ENCODE measurements around the gene CASZ1. TPM values are rescaled to one million over a fixed set of nuclear protein-coding genes. Genes with fewer than 3 reads are reported as not detected.

Gene CASZ1
- total RNA-seq, 1 donor from 2014 or later = 3.4 TPM

DNA sequence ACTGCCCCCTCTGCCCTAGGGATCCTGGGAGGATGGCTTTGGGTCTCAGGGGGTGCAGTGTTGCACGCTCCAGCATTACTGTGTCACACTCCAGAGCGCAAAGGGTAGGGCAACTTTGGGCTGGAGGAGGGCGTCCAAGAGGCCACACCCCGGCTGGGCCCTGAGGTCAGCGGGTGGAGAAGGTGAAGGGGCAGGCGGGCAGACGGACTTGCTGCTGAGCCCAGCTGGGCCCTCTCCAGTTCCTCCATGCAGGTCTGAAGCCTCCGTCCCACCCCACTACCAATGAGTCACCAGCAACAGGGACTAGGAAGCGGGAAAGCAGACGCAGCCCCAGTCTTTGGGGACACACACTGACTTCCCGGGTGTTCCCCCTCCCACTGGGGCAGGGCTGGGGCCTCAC, 116.0 kb downstream of the CASZ1 start:
- TF ChIP-seq, protein P1, sequence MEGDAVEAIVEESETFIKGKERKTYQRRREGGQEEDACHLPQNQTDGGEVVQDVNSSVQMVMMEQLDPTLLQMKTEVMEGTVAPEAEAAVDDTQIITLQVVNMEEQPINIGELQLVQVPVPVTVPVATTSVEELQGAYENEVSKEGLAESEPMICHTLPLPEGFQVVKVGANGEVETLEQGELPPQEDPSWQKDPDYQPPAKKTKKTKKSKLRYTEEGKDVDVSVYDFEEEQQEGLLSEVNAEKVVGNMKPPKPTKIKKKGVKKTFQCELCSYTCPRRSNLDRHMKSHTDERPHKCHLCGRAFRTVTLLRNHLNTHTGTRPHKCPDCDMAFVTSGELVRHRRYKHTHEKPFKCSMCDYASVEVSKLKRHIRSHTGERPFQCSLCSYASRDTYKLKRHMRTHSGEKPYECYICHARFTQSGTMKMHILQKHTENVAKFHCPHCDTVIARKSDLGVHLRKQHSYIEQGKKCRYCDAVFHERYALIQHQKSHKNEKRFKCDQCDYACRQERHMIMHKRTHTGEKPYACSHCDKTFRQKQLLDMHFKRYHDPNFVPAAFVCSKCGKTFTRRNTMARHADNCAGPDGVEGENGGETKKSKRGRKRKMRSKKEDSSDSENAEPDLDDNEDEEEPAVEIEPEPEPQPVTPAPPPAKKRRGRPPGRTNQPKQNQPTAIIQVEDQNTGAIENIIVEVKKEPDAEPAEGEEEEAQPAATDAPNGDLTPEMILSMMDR (IDR thresholded peaks at IDR 0.05) = no peak
- no peak for TF ChIP-seq EZH2phosphoT487 (IDR thresholded peaks at IDR 0.05)
- no peak for TF ChIP-seq EZH2 (IDR thresholded peaks at IDR 0.05)
- Histone ChIP-seq H3K36me3 (no peaks in the 10 kb centered on the region), H3K9ac (no peak overlapping the region), H3K4me2 (no peak overlapping the region), H3K79me2 (ENCODE audit: low read depth) (no peaks in the 10 kb centered on the region), H3K4me1 (peaks cover 85% of the 10 kb centered on the region), H3K27me3 (no peaks in the 10 kb centered on the region), H4K20me1 (ENCODE audit: low read depth) (peaks cover 34% of the 10 kb centered on the region), H3K4me3 (no peak overlapping the region), H3K27ac (no peak overlapping the region), H3K9me3 (ENCODE audit: low read depth) (no peaks in the 10 kb centered on the region), H3F3A (ENCODE audit: low read depth) (peaks cover 43% of the 10 kb centered on the region), H2AFZ (replicated peaks) (no peak overlapping the region)
- peaks cover 89% of the 10 kb centered on the region for H3K4me1 Mint-ChIP-seq
- no peaks in the 10 kb centered on the region for H3K36me3 Mint-ChIP-seq
- no peak overlapping the region for H3K27ac Mint-ChIP-seq
- peaks cover 12% of the 10 kb centered on the region for H3K27me3 Mint-ChIP-seq (ENCODE audit: insufficient read depth, low read depth)
- no peak overlapping the region for H3K4me3 Mint-ChIP-seq
- DNase-seq (ENCODE audit: low spot score) = no peak
- H3K9me3 Mint-ChIP-seq = no peaks in the 10 kb centered on the region

DNA sequence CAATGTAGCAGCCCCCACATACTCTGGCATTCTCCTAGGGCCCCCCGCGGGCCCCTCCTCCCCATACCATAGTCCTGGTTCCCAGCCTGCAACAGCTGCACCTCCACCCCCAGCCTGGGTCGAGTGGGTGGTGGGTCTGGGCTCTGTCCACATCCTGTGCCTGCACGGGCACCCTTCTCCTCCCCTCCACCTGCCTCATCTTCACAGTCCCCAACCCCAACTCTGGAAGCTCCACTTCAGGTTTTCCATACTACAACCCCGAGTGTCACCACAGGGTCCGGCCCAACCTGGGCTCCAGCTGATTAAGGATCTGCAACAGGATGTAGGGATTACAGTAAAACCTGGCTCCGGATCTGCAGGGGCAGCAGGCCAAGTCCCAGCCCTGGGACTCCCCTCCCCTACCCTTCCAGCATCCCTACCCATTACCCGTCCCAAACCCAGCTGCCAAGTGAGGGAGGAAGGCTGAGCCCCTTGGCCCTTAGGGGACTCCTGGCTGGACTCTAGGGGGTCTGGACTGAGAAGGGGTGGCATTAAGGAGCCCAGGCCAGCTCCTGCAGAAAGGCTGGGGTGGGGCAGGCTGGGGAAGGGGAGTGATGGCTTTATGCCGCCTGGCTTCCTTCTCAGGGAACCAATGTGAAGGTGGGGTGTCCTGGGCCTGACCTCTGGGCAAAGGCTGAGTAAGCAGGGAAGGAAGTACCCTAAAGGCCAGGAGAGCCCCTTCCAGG, 116.8 kb downstream of the CASZ1 start:
- H3K9me3 Mint-ChIP-seq = no peaks in the 10 kb centered on the region
- Histone ChIP-seq H3K9me3 (ENCODE audit: low read depth) (no peaks in the 10 kb centered on the region), H3K4me2 (peak overlapping the region; percentile 63), H3F3A (ENCODE audit: low read depth) (peaks cover 43% of the 10 kb centered on the region), H3K79me2 (ENCODE audit: low read depth) (no peaks in the 10 kb centered on the region), H2AFZ (replicated peaks) (no peak overlapping the region), H4K20me1 (ENCODE audit: low read depth) (peaks cover 33% of the 10 kb centered on the region), H3K4me1 (peaks cover 81% of the 10 kb centered on the region), H3K4me3 (no peak overlapping the region), H3K27me3 (no peaks in the 10 kb centered on the region), H3K9ac (no peak overlapping the region), H3K27ac (no peak overlapping the region), H3K36me3 (no peaks in the 10 kb centered on the region)
- no peaks in the 10 kb centered on the region for H3K36me3 Mint-ChIP-seq
- H3K4me3 Mint-ChIP-seq = peak overlapping the region; percentile 77
- TF ChIP-seq EZH2phosphoT487 (IDR thresholded peaks at IDR 0.05) (no peak), EZH2 (IDR thresholded peaks at IDR 0.05) (no peak)
- TF ChIP-seq, protein P1 (IDR thresholded peaks at IDR 0.05) = no peak
- H3K27ac Mint-ChIP-seq = peak overlapping the region; percentile 95
- peaks cover 85% of the 10 kb centered on the region for H3K4me1 Mint-ChIP-seq
- H3K27me3 Mint-ChIP-seq (ENCODE audit: insufficient read depth, low read depth) = peaks cover 11% of the 10 kb centered on the region
- DNase-seq (ENCODE audit: low spot score) = peak; percentile 92

DNA sequence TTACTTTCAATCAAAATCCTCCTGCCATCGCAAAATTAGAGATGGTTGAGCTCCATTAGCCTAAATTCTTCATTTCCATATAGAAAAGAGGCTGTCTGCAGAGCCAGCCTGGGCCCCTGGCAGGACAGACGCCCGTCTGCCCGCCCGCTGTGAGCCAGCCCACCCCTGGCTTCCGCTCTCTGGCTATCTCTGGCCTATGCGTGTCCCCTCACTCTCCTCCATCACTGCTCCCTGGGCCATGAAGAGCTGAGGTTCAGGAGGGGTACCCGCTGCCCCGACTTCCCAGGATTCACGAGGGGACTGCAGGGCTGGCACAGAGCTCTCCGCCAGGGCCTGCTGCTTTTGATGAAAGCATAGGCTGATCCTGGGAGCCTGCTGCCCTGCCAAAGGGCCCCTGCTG, 117.6 kb downstream of the CASZ1 start:
- H3K4me1 Mint-ChIP-seq = peaks cover 77% of the 10 kb centered on the region
- peaks cover 10% of the 10 kb centered on the region for H3K27me3 Mint-ChIP-seq (ENCODE audit: insufficient read depth, low read depth)
- H3K4me3 Mint-ChIP-seq = peak overlapping the region; percentile 15
- Histone ChIP-seq H2AFZ (replicated peaks) (no peak overlapping the region), H3K36me3 (no peaks in the 10 kb centered on the region), H3K4me1 (peaks cover 74% of the 10 kb centered on the region), H4K20me1 (ENCODE audit: low read depth) (peaks cover 33% of the 10 kb centered on the region), H3K27me3 (no peaks in the 10 kb centered on the region), H3F3A (ENCODE audit: low read depth) (peaks cover 43% of the 10 kb centered on the region), H3K9me3 (ENCODE audit: low read depth) (no peaks in the 10 kb centered on the region), H3K27ac (no peak overlapping the region), H3K79me2 (ENCODE audit: low read depth) (no peaks in the 10 kb centered on the region), H3K9ac (no peak overlapping the region), H3K4me3 (no peak overlapping the region), H3K4me2 (peak overlapping the region; percentile 63)
- TF ChIP-seq, protein P1 (IDR thresholded peaks at IDR 0.05) = no peak
- no peak for TF ChIP-seq EZH2phosphoT487 (IDR thresholded peaks at IDR 0.05)
- TF ChIP-seq EZH2 (IDR thresholded peaks at IDR 0.05) = no peak
- H3K27ac Mint-ChIP-seq = no peak overlapping the region
- no peak for DNase-seq (ENCODE audit: low spot score)
- H3K36me3 Mint-ChIP-seq = no peaks in the 10 kb centered on the region
- H3K9me3 Mint-ChIP-seq = no peaks in the 10 kb centered on the region

Data from neural progenitor cell (in vitro differentiated cells).